Measurements from ENCODE around the gene SOCS2. TPM values are rescaled to one million over a fixed set of nuclear protein-coding genes. Genes with fewer than 3 reads are reported as not detected.

The SOCS2 gene
- total and polyA plus RNA-seq, 10 donors = 5.3 to 32.3 (median 12.2) TPM

DNA sequence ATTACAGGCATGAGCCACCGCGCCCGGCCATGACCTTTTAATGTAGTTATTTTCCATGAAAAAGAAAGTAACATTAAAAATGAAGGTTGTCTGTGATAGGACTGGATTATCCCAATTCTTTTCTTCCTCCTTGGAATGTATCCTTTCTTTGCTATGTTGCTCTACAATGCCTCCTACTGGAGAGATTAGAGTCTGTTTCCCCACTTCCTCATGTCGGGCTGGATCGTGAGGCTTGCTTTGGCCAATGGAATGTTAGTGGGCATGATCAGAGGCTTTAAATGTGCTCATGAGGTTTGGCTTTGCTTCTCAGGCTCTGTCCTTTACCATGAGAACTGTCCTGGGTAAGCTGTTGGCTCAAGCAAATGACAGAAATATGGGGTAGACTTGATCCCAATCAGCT, 34.7 kb upstream of the SOCS2 start:
- 89 to 96% (median 95%) methylated on average over 5 of the region's 5 CpGs for WGBS, 5 donors
- no peaks in the 10 kb centered on the region for H3K9me3 ChIP-seq
- intact Hi-C loops (cut with DNase I; ENCODE audit: low total_unique reads) = no loop called here
- no peak overlapping the region for H3K27ac ChIP-seq
- H3K4me3 ChIP-seq = no peak overlapping the region
- no peaks in the 10 kb centered on the region for H3K27me3 ChIP-seq (replicated peaks in 1 of 7)
- DNase-seq = no peak
- no peaks in the 10 kb centered on the region for H3K36me3 ChIP-seq
- TF ChIP-seq, protein P1, sequence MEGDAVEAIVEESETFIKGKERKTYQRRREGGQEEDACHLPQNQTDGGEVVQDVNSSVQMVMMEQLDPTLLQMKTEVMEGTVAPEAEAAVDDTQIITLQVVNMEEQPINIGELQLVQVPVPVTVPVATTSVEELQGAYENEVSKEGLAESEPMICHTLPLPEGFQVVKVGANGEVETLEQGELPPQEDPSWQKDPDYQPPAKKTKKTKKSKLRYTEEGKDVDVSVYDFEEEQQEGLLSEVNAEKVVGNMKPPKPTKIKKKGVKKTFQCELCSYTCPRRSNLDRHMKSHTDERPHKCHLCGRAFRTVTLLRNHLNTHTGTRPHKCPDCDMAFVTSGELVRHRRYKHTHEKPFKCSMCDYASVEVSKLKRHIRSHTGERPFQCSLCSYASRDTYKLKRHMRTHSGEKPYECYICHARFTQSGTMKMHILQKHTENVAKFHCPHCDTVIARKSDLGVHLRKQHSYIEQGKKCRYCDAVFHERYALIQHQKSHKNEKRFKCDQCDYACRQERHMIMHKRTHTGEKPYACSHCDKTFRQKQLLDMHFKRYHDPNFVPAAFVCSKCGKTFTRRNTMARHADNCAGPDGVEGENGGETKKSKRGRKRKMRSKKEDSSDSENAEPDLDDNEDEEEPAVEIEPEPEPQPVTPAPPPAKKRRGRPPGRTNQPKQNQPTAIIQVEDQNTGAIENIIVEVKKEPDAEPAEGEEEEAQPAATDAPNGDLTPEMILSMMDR (IDR thresholded peaks at IDR 0.05 in 8 of 11, conservative IDR thresholded peaks at IDR 0.05 in 3 of 11) = no peak
- TF ChIP-seq POLR2A (IDR thresholded peaks at IDR 0.05) = no peak
- TF ChIP-seq POLR2AphosphoS5 (IDR thresholded peaks at IDR 0.05) = no peak
- peaks cover 0 to 18% (median 6%) of the 10 kb centered on the region in 6 donors for H3K4me1 ChIP-seq

GRCh38 chr12:93539821-93540220, 32.7 kb upstream of the SOCS2 start:
- intact Hi-C loops (cut with DNase I; ENCODE audit: low total_unique reads) = no loop called here
- Histone ChIP-seq H3K27ac (no peak overlapping the region), H3K4me3 (no peak overlapping the region), H3K9me3 (no peaks in the 10 kb centered on the region), H3K4me1 (peaks cover 0 to 18% (median 6%) of the 10 kb centered on the region in 6 donors), H3K27me3 (replicated peaks in 1 of 7) (no peaks in the 10 kb centered on the region), H3K36me3 (no peaks in the 10 kb centered on the region)
- TF ChIP-seq POLR2AphosphoS5 (IDR thresholded peaks at IDR 0.05) = no peak
- no peak for TF ChIP-seq POLR2A (IDR thresholded peaks at IDR 0.05)
- TF ChIP-seq, protein P1 (IDR thresholded peaks at IDR 0.05 in 8 of 11, conservative IDR thresholded peaks at IDR 0.05 in 3 of 11) = no peak
- no peak for DNase-seq
- 95 to 98% (median 96%) methylated on average over 4 of the region's 4 CpGs for WGBS, 5 donors

DNA sequence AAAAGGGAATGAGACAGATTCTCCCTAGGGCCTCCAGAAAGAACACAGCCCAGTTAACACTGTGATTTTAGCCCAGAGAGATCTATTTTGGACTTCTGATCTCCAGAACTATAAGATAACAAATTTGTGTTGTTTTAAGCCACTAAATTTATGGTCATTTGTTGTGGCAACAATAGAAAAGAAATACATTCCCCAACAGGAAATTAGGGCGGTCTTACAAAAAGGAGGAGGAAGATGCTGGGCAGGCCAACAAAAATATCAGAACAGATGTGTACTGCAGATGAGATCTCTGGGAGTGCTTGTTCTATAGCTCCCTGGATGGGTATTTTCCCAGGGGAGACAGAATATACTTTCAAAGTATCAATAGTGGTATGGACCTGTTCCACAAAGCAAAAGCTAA, 32.0 kb upstream of the SOCS2 start:
- Histone ChIP-seq H3K4me1 (peaks cover 0 to 18% (median 6%) of the 10 kb centered on the region in 6 donors), H3K27me3 (replicated peaks in 1 of 7) (no peaks in the 10 kb centered on the region), H3K36me3 (no peaks in the 10 kb centered on the region), H3K27ac (no peak overlapping the region), H3K4me3 (no peak overlapping the region), H3K9me3 (no peaks in the 10 kb centered on the region)
- TF ChIP-seq, protein P1 (IDR thresholded peaks at IDR 0.05 in 8 of 11, conservative IDR thresholded peaks at IDR 0.05 in 3 of 11) = no peak
- no peak for TF ChIP-seq POLR2AphosphoS5 (IDR thresholded peaks at IDR 0.05)
- TF ChIP-seq POLR2A (IDR thresholded peaks at IDR 0.05) = no peak
- 44 to 71% (median 63%) methylated on average over 1 of the region's 1 CpG for WGBS, 5 donors
- intact Hi-C loops (cut with DNase I; ENCODE audit: low total_unique reads) = no loop called here
- no peak for DNase-seq

- Histone ChIP-seq H3K27me3 (replicated peaks in 1 of 7) (no peaks in the 10 kb centered on the region), H3K4me3 (no peak overlapping the region), H3K9me3 (no peaks in the 10 kb centered on the region), H3K27ac (peak overlapping the region in 2 of 8 donors; percentile 33 to 59), H3K36me3 (no peaks in the 10 kb centered on the region), H3K4me1 (peaks cover 0 to 9% (median 5%) of the 10 kb centered on the region in 6 donors)
- TF ChIP-seq POLR2AphosphoS5 (IDR thresholded peaks at IDR 0.05) = no peak
- TF ChIP-seq, protein P1 (IDR thresholded peaks at IDR 0.05 in 8 of 11, conservative IDR thresholded peaks at IDR 0.05 in 3 of 11) = no peak
- no peak for TF ChIP-seq POLR2A (IDR thresholded peaks at IDR 0.05)
- intact Hi-C loops (cut with DNase I; ENCODE audit: low total_unique reads) = no loop called here
- DNase-seq = no peak
- WGBS, 5 donors = 37 to 48% (median 40%) methylated on average over 4 of the region's 4 CpGs
Measured at GRCh38 chr12:93541578-93542225, 30.8 kb upstream of the SOCS2 start.

Measured in spleen (tissue), 11 donors.